GM18867 (cell line): Measurements from ENCODE around the gene CACNA1D.

Experiments
- ATAC-seq: cut with Tn5 transposase; IDR thresholded peaks from one replicate; pipeline ENCODE4 v1.9.1; 2021; ENCODE audit warnings: mild to moderate bottlenecking, moderate library complexity; ENCODE audit not compliant: unreplicated experiment

The CACNA1D gene

GRCh38 chr3:53775018-53775417, 280.6 kb downstream of the CACNA1D start:
- ATAC-seq = no peak

GRCh38 chr3:53775834-53776251, 281.4 kb downstream of the CACNA1D start:
- ATAC-seq = no peak

DNA sequence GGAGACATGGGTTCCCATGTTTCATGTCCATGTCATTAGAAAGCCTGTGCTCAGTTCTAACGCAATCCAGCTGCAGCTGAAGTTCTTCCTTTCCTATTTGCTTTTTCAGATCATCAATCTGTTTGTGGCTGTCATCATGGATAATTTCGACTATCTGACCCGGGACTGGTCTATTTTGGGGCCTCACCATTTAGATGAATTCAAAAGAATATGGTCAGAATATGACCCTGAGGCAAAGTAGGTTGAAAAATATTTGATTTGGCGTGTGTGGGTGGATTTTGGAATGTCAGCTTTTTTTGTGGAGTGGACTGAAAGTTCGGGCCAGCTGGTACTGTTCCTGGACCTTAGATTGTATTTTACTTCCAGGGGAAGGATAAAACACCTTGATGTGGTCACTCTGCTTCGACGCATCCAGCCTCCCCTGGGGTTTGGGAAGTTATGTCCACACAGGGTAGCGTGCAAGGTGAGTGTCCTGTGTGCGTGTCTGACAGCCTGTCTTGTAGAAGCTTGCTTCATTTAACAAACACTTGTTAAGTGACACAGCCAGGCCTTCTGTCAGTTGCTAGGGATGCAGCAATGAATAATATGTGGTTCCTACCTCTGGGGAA, 282.2 kb downstream of the CACNA1D start:
- no peak for ATAC-seq

DNA sequence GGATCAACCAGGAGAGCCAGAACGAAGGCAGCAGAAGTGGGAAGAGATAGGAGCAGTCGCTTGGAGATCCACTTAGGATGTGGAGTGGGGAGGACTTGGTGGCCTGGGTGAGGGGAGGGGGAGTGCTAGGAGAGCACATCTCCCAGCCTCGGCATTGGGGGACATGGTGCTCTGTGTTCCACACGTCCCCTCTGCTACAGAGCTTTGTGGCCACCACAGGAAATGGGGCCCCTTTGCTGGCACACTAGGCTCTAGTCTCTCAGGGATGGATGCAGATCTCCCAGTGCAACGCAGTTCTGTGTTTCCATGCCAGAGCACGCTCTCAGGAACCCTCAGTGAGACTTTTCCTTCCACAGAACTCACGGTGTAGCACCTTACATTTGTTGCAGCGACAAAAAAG, 283.1 kb downstream of the CACNA1D start:
- no peak for ATAC-seq

DNA sequence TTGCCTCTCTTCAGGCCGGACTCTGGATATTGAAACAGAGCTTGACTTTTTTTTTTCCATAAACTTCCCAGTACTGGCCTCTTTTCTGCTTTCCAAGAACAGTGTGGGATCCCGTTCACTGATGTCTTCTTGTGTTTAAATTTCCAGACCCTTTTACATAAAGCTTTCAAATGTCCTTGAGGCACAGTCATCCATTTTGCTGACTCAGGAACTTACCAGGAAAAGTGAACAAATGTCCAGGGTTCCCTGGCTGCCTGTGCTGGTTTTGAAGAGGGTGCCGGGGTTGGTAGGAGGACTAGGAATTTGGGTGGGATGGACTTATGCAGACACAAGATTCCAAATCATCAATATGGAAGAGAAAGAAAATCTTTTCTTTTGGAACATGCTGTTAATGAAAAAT, 283.7 kb downstream of the CACNA1D start:
- ATAC-seq = no peak

DNA sequence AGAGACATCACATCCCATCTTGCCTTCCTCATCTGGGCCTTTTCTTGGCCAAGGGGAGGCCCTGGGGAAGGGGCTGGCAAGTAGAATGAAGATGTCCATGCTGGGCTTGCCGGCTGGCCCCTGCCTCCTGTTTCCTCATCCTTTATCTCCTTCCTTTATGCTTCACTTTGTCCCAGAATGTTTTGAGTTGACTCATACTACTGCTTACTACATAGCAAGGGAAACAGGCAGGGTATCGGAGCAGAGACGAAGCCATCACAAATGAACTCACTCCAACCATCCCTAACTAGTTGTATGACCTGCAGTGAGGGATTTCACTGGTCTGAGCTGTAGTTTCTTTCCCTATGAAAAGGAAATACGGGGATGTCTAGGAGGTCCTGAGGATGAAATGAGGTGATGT, 285.8 kb downstream of the CACNA1D start:
- no peak for ATAC-seq

DNA sequence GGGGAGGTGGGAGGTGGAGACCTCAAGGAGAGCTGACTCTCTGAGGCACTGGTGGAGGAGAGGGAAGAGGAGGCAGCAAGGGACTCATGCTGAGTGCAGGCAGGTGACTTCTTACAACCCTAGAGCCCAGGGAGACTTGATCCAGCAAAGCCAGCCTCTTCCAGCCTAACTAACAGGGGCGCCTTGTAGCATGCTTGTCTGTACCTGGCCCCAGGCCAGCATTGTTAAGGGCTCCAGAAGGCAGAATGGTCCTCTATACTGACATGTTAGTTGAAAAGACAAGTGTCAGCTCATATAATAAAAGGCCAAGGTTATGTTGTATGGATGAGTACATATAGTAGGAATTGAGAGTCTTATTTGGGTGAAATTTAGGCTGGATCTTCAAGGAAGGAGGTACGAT, 286.4 kb downstream of the CACNA1D start:
- no peak for ATAC-seq

DNA sequence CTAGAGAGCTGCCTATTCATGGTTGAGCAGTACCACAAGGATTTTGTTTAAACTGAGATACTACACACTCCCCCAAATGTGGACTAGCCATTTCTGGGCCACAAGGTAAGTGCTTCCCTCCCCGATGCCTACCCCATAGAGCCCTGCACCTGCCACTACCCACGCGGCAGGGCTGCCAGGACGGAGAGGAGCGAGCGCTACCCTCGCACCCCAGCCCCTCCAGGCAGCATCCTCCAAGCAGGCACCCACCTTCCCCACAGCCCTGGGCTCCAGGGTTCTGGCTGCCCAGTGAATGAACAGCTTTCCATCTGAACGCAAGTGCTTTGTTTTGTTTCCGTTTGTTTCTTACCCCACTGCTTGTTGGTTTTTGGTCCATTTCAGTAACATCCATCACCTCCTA, 292.6 kb downstream of the CACNA1D start:
- no peak for ATAC-seq

GRCh38 chr3:53788038-53788437, 293.6 kb downstream of the CACNA1D start:
- ATAC-seq = no peak

DNA sequence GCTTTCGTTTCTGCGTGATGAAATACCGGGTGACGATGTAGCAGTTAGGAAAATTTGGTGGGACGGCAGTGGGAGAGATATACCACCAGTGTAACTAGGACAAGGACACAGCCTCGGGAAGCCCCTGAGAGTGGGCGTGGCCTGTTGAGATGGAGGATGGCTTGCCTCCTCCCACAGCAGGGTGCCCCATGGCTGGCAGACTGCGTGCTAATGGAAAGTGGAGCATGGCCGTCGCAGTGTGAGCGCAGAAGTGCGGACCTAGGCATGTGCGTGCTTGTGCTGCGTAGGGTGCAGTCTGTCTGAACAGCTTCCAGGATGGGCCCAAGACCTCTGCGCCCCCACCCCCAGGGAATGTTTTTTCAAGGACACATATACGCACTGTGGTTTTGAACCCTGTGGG, 295.0 kb downstream of the CACNA1D start:
- ATAC-seq = no peak

DNA sequence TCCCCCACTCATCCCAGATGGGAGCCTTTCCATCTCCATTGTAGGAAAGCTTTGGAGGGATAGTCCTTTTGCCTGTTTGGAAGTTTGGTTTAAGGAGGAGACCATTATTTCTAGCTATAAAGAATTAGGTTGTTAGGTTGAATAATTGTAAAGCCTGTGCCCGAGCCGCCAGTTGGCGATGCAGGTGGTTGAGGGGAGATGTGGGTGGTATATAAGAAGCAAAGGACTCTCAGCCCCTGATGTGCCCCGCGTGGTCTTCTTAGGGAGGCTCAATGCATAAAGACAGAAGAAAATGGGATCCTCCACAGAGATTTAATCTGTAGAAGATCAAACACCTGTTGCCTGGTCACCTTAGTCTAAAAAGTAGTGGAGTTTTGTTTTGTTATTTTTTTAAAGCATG, 296.1 kb downstream of the CACNA1D start:
- ATAC-seq = no peak

- ATAC-seq = no peak
Observed at GRCh38 chr3:53791317-53791716, 296.9 kb downstream of the CACNA1D start.

GRCh38 chr3:53792866-53793265, 298.5 kb downstream of the CACNA1D start:
- ATAC-seq = no peak

GRCh38 chr3:53794597-53794996, 300.2 kb downstream of the CACNA1D start:
- ATAC-seq = no peak

DNA sequence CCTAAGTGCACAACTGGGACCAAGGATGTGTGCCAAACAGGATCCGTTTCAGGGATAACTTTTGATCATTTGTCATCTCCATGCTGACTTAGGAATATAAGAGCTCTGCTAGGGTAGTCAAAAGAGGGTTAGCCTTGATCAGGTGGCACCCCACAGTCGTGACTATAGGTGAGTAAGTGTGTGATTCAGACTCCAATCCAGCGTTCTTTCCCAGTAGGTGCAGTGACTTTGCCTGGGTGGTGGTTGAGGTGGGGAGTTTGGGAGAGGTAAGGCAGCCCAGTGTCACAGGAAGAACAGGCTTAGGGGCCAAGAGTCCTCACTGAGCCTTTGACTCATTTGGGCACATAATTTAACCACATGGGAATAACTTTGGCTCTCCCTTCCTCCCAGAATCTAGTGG, 300.8 kb downstream of the CACNA1D start:
- no peak for ATAC-seq

GRCh38 chr3:53795789-53796560, 301.6 kb downstream of the CACNA1D start:
- ATAC-seq = no peak

- ATAC-seq = no peak
Observed at GRCh38 chr3:53798144-53798543, 303.7 kb downstream of the CACNA1D start.

GRCh38 chr3:53799338-53799865, 305.0 kb downstream of the CACNA1D start:
- ATAC-seq = no peak

DNA sequence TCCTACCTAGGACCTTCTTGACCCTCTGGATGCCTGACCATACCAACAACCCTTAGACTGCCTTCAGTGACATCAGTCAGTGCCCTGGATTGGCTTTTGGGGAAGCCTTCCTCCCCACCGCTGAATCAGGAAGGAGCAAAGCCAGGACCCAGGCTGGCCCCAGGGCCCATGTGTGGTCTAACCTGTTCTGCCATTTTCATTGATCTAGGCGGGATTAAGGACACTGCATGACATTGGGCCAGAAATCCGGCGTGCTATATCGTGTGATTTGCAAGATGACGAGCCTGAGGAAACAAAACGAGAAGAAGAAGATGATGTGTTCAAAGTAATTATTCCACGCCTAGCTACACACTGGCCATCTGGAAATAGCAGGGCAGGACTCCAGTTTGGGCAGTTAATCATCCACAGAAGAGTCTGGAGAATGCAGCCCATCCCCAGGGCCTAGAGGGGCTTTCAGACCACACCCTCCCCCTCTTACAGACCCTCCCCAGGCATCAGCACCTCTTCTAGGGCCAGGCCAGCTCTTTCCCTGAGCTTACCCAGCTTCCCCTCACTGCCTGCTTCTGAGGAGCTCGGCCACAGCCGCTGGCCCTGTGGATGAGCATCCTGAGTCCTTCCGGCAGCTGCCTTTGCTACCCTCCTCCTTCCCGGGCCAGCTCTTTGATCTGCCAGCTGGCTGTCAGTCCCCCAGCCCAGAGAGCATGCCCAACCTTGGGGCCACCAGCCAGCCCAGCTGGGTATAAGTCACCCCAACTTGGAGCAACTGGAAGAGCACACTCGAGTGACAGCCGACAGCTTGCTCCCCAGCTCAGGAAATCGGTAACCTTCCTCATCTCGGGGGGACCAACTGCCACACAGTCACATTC, 305.9 kb downstream of the CACNA1D start:
- no peak for ATAC-seq

DNA sequence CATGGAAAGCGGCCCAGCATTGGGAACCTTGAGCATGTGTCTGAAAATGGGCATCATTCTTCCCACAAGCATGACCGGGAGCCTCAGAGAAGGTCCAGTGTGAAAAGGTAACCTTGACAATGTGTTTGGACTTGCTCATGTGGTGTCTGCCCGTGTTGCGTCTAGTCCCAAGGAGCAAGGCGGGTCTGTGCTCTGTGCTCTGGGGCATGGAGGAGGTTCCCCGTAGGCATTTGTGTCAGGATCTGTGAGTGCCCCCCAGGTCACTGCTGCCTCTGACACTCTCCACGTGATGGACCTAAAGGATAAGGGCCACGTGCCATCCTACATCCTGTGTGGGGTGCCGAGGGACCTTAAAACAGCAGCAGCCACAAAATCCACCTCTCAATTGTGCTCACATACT, 306.9 kb downstream of the CACNA1D start:
- ATAC-seq = no peak

DNA sequence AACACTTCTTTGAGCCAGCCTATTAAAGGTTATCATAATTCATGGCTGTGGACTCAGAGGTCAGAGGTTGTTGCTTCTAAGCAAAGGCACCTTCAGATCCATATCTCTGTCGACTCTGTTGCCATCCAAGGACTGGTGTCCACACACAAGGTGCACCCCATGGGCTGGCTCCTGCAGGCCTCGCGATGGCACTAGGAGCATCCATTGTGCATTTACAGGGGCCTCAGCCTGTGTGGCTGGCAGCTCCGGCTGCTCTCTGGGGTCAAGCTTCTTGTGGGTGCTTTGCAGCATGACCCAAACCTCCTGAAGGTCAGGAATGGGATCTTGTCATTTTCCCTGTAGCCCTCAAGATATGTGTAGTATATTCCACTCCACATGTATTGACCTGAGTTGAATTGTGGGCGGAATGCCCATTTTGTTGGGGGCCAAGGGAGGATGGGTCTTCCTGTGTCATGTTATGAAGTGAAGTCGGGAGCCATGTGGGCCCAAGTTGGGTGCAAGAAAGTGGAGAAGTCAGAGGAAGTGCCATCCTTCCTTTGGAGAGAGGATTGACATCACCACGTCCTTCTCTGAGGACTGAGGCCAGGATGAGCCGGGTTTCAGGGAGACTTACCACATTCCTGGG, 308.0 kb downstream of the CACNA1D start:
- no peak for ATAC-seq
